IPS-18c (cell line): ENCODE results near the gene ADARB1.
"Not testable (repeated sequence)": the region's sequence is repeated elsewhere in the genome, so short reads cannot be mapped to it uniquely, and the experiment has no call there.

Source experiments
- H3K4me3 ChIP-seq: 2 replicates; pipeline ENCODE4 v1.7.0; 2013; ENCODE audit warnings: low read depth, mild to moderate bottlenecking, low read length, moderate library complexity; ENCODE audit not compliant: insufficient read depth
- H3K9me3 ChIP-seq: one replicate; pipeline ENCODE4 v1.6.1; 2013; ENCODE audit warnings: mild to moderate bottlenecking, low read length, moderate library complexity; ENCODE audit not compliant: control insufficient read depth, insufficient read depth

The ADARB1 gene

GRCh38 chr21:45145146-45145545 is 70.8 kb downstream of the ADARB1 start:
- H3K4me3 ChIP-seq = no peak overlapping the region
- no peaks in the 10 kb centered on the region for H3K9me3 ChIP-seq

DNA sequence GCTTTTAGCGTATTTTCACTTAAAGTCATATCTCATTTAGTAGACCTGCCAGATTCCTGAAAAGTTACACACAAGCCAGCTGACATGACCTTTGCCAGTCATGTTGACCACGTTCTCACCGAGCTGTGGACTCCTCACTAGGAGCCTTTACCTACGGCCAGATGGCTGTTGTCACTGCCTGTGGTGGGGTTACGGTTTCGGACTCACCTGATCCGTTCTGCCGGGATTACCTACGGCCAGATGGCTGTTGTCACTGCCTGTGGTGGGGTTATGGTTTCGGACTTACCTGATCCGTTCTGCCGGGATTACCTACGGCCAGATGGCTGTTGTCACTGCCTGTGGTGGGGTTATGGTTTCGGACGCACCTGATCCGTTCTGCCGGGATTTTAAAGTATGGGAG is 71.5 kb downstream of the ADARB1 start:
- not testable (repeated sequence) for H3K9me3 ChIP-seq, H3K4me3 ChIP-seq

DNA sequence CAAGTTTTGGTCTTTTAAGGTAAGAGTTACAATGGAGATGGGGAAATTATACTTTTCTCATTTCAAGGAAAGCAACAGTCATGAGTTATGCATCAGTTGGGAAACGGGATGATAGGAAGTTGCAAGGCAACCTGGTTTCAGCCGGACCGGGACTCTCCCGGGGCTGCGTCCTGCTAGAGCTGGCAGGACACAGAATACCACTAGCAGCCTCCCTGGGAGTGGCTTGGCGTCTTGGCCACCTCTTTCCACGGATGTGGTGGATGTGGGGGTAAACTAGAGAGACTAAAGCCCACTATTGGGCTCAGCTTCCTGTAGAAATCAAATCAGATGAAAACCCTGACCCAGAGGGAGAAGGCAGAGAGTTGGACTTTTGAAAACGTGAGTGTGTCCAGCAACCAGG is 71.9 kb downstream of the ADARB1 start:
- no peaks in the 10 kb centered on the region for H3K9me3 ChIP-seq
- no peak overlapping the region for H3K4me3 ChIP-seq

DNA sequence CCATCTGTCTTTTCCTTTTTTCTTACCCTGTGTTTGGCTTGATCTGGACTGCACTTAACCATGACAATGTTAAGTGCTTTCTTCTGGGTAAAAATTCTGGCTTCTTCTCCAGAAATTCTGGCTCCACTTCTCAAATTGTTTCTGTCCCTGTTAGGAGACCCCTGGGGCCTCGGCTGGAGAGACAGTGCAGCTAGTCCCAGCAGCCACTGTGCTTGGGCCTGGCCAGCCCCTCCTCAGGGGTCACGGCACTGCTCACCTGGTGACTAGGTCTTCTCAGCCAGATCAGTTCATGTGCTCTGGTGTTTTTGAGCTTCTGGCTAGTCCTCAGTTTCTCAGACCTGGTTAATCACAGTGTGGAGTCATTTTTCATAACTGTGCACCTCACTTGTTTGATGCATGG is 72.4 kb downstream of the ADARB1 start:
- no peak overlapping the region for H3K4me3 ChIP-seq
- H3K9me3 ChIP-seq = peaks cover 2% of the 10 kb centered on the region

DNA sequence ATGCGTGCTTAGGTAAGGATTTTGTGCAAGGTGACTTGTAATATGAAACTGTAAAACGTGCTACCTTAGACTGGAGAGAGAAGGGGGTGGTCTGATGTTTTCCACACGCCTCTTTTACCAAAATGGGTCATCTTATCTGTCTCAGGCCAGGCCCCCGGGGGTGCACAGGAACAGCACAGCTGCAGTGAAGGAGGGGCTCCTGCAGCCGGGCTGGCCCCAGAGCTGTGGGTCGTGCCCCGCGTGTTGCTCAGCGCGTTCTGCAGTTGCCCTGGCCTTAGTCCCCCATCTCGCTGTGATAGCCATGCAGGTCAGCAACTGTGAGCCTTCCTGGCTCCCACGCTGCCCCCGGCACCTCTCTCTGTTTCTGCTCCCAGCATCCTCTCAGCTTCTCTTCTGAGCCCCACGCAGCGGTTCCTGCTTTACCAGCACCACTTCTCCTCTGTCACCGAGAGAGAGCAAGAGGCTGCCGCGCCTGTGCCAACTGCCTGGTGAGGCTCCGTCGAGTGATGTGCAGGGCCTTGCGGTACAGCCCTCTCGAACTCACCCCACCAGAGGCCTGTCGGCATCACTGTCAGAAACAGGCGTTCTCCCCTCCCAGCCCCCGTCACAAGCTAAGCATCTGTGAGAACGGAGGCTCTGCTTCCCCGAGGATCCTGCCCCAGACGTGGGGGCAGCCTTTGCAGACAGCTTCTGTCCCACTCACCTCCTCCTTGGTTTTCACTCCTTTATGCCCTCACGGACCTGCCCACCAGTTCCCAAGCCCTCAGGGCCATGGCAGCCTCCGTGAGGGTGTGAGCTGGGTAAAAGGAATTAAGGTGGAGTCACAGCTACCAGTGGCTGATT is 73.3 kb downstream of the ADARB1 start:
- H3K9me3 ChIP-seq = peaks cover 2% of the 10 kb centered on the region
- H3K4me3 ChIP-seq = no peak overlapping the region

DNA sequence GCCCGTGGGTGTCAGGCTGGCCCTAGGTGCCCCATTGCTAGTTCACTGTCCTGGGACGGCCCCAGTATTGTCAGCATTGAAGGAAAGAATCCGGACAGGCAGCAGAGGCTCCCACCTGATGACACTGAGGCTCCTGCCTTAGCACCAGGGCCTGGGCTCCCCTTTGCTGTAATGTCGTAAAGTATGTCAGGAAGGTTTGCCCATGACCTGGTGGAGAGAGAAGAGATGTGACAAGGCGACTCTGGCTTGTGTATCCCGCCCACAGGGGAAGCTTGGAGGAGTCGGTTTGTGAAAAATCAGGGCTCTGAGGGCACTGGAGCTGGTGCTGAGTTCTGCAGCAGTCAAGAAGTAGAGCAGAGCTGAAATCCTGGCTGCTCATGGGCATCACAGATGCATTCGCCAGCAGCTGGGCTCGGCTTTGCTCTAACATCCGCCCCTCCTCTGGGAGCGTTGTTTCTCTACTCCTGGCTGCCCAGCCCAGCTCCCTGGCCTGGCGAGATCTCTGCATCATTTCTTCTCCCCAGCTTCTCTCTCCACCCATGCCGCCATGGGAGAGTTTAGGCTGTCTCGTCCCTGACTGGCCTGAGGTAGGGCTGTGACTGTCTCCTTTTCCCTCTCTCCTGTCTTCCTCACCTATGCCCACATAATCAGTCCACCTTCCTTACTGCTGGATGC is 74.1 kb downstream of the ADARB1 start:
- Histone ChIP-seq H3K9me3 (peaks cover 2% of the 10 kb centered on the region), H3K4me3 (no peak overlapping the region; the same call in 1 of the 2 replicates)

GRCh38 chr21:45149021-45149420 is 74.6 kb downstream of the ADARB1 start:
- peaks cover 2% of the 10 kb centered on the region for H3K9me3 ChIP-seq
- no peak overlapping the region for H3K4me3 ChIP-seq

- H3K4me3 ChIP-seq = no peak overlapping the region
- peaks cover 2% of the 10 kb centered on the region for H3K9me3 ChIP-seq
These were observed 76.3 kb downstream of the ADARB1 start for GRCh38 chr21:45150638-45151131.

GRCh38 chr21:45151445-45152160 is 77.2 kb downstream of the ADARB1 start:
- no peak overlapping the region for H3K4me3 ChIP-seq
- H3K9me3 ChIP-seq = peaks cover 2% of the 10 kb centered on the region

GRCh38 chr21:45152265-45152746 is 77.9 kb downstream of the ADARB1 start:
- no peak overlapping the region for H3K4me3 ChIP-seq
- H3K9me3 ChIP-seq = peaks cover 2% of the 10 kb centered on the region

GRCh38 chr21:45153358-45154318 is 79.3 kb downstream of the ADARB1 start:
- H3K4me3 ChIP-seq = no peak overlapping the region
- H3K9me3 ChIP-seq = peaks cover 2% of the 10 kb centered on the region

- Histone ChIP-seq H3K4me3 (no peak overlapping the region), H3K9me3 (peaks cover 2% of the 10 kb centered on the region)
These were observed 80.4 kb downstream of the ADARB1 start for GRCh38 chr21:45154511-45155508.

GRCh38 chr21:45155910-45156309 is 81.5 kb downstream of the ADARB1 start:
- Histone ChIP-seq H3K9me3 (peaks cover 2% of the 10 kb centered on the region), H3K4me3 (no peak overlapping the region)

DNA sequence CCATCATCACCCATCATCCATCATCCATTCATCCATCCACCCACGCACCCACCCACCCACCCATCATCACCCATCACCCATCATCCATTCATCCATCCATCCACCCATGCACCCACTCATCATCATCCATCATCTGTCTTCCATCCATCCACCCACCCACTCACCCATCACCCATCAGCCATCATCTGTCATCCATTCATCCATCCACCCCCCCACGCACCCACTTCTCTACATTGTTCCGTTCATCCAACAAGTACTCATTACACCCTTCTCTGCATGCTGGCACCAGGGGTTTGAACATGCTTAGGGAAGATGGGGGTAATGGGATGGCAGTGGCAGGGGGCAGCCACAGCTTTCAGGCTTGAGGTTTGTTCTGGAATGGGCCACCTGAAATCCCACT is 82.1 kb downstream of the ADARB1 start:
- H3K9me3 ChIP-seq = peaks cover 2% of the 10 kb centered on the region

GRCh38 chr21:45157932-45158331 is 83.6 kb downstream of the ADARB1 start:
- H3K9me3 ChIP-seq = no peaks in the 10 kb centered on the region

More for the DNA sequence above, 82.1 kb downstream of the ADARB1 start:
- H3K4me3 ChIP-seq = no peak overlapping the region

More at GRCh38 chr21:45157932-45158331, 83.6 kb downstream of the ADARB1 start:
- no peak overlapping the region for H3K4me3 ChIP-seq
